SU-DHL-6 (cell line): Measurements from ENCODE around the gene MICOS13.
A peak's percentile ranks its signal among the peaks of the same experiment; 100 is the strongest.

Experiments
- H2AFZ ChIP-seq: fragments of 200-600 bp; sonication (generic); 2 replicates; pipeline ENCODE4 v1.6.1; 2014; ENCODE audit warnings: low read depth, mild to moderate bottlenecking, moderate library complexity, mixed read lengths, antibody characterized with exemption, low read length; ENCODE audit not compliant: severe bottlenecking
- H3F3A ChIP-seq: fragments of 200-600 bp; shearing (Covaris generic); 2 replicates; pipeline ENCODE4 v1.6.0; 2016; ENCODE audit warnings: antibody characterized with exemption, mild to moderate bottlenecking; ENCODE audit not compliant: insufficient read depth
- H3K27ac ChIP-seq: fragments of 200-600 bp; sonication (generic); 2 replicates; pipeline ENCODE4 v1.5.1; 2016; ENCODE audit warnings: low read depth, mild to moderate bottlenecking, low read length, moderate library complexity, mixed read lengths
- H3K27me3 ChIP-seq: fragments of 200-600 bp; sonication (generic), shearing (Covaris generic); 2 replicates; pipeline ENCODE4 v1.6.0; 2014; ENCODE audit warnings: mild to moderate bottlenecking, low read length
- H3K36me3 ChIP-seq: fragments of 200-600 bp; sonication (generic); 2 replicates; pipeline ENCODE4 v1.6.1; 2014; ENCODE audit warnings: mild to moderate bottlenecking, low read length, mixed read lengths
- H3K4me2 ChIP-seq: fragments of 300-600, 200-600 bp; shearing (Covaris generic), sonication (generic); 2 replicates; pipeline ENCODE4 v1.6.0; 2014; ENCODE audit warnings: low read length, low read depth, mild to moderate bottlenecking; ENCODE audit not compliant: poor library complexity, severe bottlenecking
- H3K4me3 ChIP-seq: fragments of 200-600 bp; sonication (generic); 2 replicates; pipeline ENCODE4 v1.5.1; 2014; ENCODE audit warnings: antibody characterized with exemption, low read length, mild to moderate bottlenecking, mixed read lengths; ENCODE audit not compliant: insufficient read depth, poor library complexity, severe bottlenecking
- H3K79me2 ChIP-seq: fragments of 200-600 bp; sonication (generic); 2 replicates; pipeline ENCODE4 v1.6.1; 2014; ENCODE audit warnings: mild to moderate bottlenecking, low read length, moderate library complexity; ENCODE audit not compliant: insufficient read depth
- H3K9ac ChIP-seq: fragments of 200-600 bp; sonication (generic); 2 replicates; pipeline ENCODE4 v1.7.0; 2014; ENCODE audit warnings: mild to moderate bottlenecking, low read length
- H3K9me2 ChIP-seq: fragments of 200-600 bp; sonication (generic); replicated peaks from 2 replicates; pipeline ENCODE4 v1.6.1; 2014; ENCODE audit warnings: low read length; ENCODE audit not compliant: insufficient read depth
- H3K9me3 ChIP-seq: fragments of 200-600 bp; sonication (generic); 2 replicates; pipeline ENCODE4 v1.6.1; 2014; ENCODE audit warnings: low read length, mixed read lengths; ENCODE audit not compliant: insufficient read depth
- H4K20me1 ChIP-seq: fragments of 200-600 bp; sonication (generic); 2 replicates; pipeline ENCODE4 v1.6.1; 2014; ENCODE audit warnings: low read depth, mild to moderate bottlenecking, antibody characterized with exemption, low read length, moderate library complexity, mixed read lengths
- EZH2phosphoT487 ChIP-seq: fragments of 200-600 bp; sonication (generic), shearing (Covaris generic); conservative IDR thresholded peaks from 2 replicates; pipeline ENCODE4 v1.6.1; 2018; ENCODE audit warnings: mild to moderate bottlenecking, antibody characterized with exemption, low read length, moderate library complexity, mixed read lengths
- TF ChIP-seq, protein P1 (sequence below): fragments of 200-600 bp; sonication (generic); IDR thresholded peaks from one replicate; pipeline ENCODE4 v1.5.1; 2017; ENCODE audit warnings: antibody characterized with exemption, mild to moderate bottlenecking, low read length, moderate library complexity; ENCODE audit not compliant: insufficient read depth, poor library complexity, severe bottlenecking

The MICOS13 gene

DNA sequence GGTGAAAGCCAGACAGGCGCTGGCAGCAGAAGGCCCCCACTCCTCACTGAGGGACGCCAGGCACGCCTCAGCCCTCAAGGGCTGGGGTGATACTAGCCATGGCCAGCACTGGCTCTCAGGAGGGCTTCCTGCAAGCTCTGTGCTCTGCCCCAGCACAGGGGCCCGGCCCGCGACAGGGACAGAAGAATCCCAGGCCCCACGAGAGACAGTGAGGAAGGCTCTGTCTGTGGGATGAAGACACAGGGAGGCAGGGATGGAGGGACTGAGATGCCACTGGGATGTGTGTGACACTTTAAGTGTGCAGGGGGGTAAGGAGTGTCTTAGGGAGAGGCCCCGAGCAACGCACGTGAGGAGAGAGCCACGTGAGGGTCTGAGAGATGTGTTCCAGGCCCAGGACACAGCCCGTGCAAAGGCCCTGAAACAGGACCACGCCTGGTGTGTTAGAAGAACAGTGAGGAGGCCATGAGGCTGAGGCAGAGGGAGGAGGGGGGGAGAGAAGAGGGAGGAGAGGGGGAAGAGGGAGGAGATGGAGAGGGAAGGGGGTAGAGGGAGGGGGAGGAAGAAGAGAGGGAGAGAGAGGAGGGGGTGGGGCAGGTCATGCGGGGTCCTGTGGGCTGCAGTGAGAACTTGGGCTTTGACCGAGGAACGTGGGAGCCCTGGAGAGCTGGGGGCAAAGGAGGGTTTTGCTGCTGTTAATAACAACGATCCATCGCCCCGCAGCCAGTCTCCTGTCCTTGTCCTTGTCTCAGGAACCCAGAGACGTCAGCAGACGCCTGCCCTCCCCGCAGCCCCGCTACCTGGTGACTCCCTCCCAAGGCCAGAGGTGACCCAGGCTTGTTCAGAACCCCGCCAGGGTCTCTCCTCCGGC is 16.9 kb upstream of the MICOS13 start:
- no peaks in the 10 kb centered on the region for H3K36me3 ChIP-seq
- H3K79me2 ChIP-seq = peaks cover 10% of the 10 kb centered on the region
- no peak for TF ChIP-seq EZH2phosphoT487
- TF ChIP-seq, protein P1, sequence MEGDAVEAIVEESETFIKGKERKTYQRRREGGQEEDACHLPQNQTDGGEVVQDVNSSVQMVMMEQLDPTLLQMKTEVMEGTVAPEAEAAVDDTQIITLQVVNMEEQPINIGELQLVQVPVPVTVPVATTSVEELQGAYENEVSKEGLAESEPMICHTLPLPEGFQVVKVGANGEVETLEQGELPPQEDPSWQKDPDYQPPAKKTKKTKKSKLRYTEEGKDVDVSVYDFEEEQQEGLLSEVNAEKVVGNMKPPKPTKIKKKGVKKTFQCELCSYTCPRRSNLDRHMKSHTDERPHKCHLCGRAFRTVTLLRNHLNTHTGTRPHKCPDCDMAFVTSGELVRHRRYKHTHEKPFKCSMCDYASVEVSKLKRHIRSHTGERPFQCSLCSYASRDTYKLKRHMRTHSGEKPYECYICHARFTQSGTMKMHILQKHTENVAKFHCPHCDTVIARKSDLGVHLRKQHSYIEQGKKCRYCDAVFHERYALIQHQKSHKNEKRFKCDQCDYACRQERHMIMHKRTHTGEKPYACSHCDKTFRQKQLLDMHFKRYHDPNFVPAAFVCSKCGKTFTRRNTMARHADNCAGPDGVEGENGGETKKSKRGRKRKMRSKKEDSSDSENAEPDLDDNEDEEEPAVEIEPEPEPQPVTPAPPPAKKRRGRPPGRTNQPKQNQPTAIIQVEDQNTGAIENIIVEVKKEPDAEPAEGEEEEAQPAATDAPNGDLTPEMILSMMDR = no peak
- H2AFZ ChIP-seq = no peak overlapping the region
- H3K27me3 ChIP-seq = no peaks in the 10 kb centered on the region
- no peak overlapping the region for H3K4me2 ChIP-seq
- no peaks in the 10 kb centered on the region for H3K9me2 ChIP-seq
- 0 out of 2 replicates have a peak overlapping the region, but pooled peaks have one; percentile 7 for H3K27ac ChIP-seq
- H3K9ac ChIP-seq = no peak overlapping the region
- no peak overlapping the region for H3K4me3 ChIP-seq
- no peaks in the 10 kb centered on the region for H3K9me3 ChIP-seq
- no peaks in the 10 kb centered on the region; the same call in 1 of the 2 replicates for H4K20me1 ChIP-seq
- peaks cover 31% of the 10 kb centered on the region for H3F3A ChIP-seq

DNA sequence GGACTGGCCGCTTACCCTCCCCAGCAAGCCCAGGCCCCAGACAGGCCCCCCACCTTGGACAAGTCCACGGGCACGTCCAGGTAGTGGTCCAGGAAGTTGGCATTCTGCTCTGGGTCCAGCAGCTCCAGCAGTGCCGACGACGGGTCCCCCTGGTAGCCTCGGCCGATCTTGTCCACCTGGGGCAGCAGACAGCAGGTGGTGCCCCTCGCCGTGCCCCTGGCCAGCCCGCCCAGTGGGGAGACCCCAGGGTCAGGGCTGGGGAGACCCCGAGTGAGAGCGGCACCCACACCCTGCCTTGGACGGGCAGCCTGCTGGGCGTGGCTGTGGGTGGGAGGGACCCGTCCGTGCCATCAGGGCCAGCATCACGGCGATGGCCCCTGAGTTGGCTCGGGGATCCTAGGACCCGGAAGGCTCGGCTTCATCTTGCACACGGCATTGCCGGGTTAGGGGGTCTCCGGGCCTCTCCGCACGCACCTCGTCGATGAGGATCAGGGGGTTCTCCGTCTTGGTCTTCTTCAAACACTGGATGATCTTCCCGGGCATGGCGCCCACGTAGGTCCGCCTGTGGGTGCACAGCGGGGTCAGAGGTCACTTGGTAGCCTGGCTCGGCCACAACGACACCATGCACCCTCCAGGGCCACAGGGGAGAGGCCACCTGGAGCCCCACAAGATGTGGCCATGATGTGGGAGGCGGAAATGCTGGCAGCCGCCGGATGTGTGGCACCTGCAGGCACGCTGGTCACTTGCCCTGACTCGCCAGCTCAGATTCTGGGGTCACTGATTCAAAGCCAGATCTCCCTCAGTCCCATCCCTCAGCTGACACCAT is 16.1 kb upstream of the MICOS13 start:
- Histone ChIP-seq H3K27me3 (no peaks in the 10 kb centered on the region), H3K9me3 (no peaks in the 10 kb centered on the region), H4K20me1 (no peaks in the 10 kb centered on the region; the same call in 1 of the 2 replicates), H3K27ac (0 out of 2 replicates have a peak overlapping the region, but pooled peaks have one; percentile 7), H3K4me2 (no peak overlapping the region), H3K9me2 (no peaks in the 10 kb centered on the region), H3F3A (peaks cover 31% of the 10 kb centered on the region), H2AFZ (no peak overlapping the region), H3K9ac (no peak overlapping the region), H3K79me2 (peaks cover 17% of the 10 kb centered on the region), H3K36me3 (no peaks in the 10 kb centered on the region), H3K4me3 (no peak overlapping the region)
- TF ChIP-seq EZH2phosphoT487 = no peak
- TF ChIP-seq, protein P1 = no peak

DNA sequence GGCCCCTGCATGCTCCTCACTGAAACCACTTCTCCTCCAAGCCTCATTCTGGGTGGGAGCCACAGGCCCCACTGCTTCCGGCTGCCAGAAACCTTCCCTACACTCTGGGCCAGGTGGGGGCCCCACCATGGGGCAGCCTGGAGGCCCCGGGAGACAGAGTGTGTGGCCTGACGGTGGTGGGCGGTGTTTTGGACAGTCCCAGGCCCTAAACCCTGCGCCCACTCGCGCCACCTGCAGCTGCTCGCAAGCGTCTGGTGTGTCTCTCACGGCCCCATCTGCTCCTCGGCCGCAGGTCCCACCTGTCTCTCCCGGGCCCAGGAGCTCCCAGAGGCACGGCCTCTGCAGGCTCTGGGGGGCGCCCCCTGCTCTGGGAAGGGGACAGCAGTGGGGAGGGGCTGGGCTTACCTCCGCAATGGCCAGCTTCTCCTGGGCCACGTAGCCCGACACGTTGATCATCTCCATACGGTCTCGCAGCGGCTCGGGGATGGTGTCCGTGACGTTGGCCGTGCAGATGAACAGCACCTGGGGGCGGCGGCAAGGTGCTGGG is 15.4 kb upstream of the MICOS13 start:
- H4K20me1 ChIP-seq = no peaks in the 10 kb centered on the region; the same call in 1 of the 2 replicates
- H3F3A ChIP-seq = peaks cover 37% of the 10 kb centered on the region
- H3K9ac ChIP-seq = no peak overlapping the region
- no peaks in the 10 kb centered on the region for H3K9me3 ChIP-seq
- H3K4me2 ChIP-seq = no peak overlapping the region
- no peaks in the 10 kb centered on the region; the same call in 1 of the 2 replicates for H3K36me3 ChIP-seq
- peak overlapping the region; percentile 47 for H3K27ac ChIP-seq
- peaks cover 24% of the 10 kb centered on the region for H3K79me2 ChIP-seq
- no peaks in the 10 kb centered on the region for H3K27me3 ChIP-seq
- no peak overlapping the region for H3K4me3 ChIP-seq
- H3K9me2 ChIP-seq = no peaks in the 10 kb centered on the region
- no peak for TF ChIP-seq EZH2phosphoT487
- TF ChIP-seq, protein P1 = no peak
- H2AFZ ChIP-seq = no peak overlapping the region
